Esophagus squamous epithelium (tissue), 5 donors: Measurements from ENCODE around the gene CLRN3. TPM values are rescaled to one million over a fixed set of nuclear protein-coding genes. Genes with fewer than 3 reads are reported as not detected.

Experiments
- DNase-seq: peaks from one replicate; lab custom pipeline; 2025; lab: John Stamatoyannopoulos, UW
- H3K27ac ChIP-seq, 4 donors: fragments of 200-600 bp; sonication (generic); one replicate each; pipeline ENCODE4 v1.5.1; 2016 to 2019; ENCODE audit warnings: mild to moderate bottlenecking in 1 of 4
- H3K27me3 ChIP-seq, 4 donors: fragments of 200-600 bp; sonication (generic); 1 replicate in 3 of 4; 2 replicates in 1 of 4; pipeline versions ENCODE4 v1.5.1 to v1.6.0; 2017 to 2021; ENCODE audit warnings: antibody characterized with exemption in 1 of 4
- H3K36me3 ChIP-seq, 3 donors: fragments of 200-600 bp; sonication (generic); one replicate each; pipeline ENCODE4 v1.5.1; 2016 to 2019
- H3K4me1 ChIP-seq, 3 donors: fragments of 200-600 bp; sonication (generic); one replicate each; pipeline ENCODE4 v1.5.1; 2017 to 2019
- H3K4me3 ChIP-seq, 4 donors: fragments of 200-600 bp; sonication (generic); 1 replicate in 3 of 4; 2 replicates in 1 of 4; pipeline ENCODE4 v1.5.1; 2016 to 2019; ENCODE audit warnings: mild to moderate bottlenecking in 2 of 4, moderate library complexity in 1 of 4
- H3K9me3 ChIP-seq, 3 donors: fragments of 200-600 bp; sonication (generic); one replicate each; pipeline ENCODE4 v1.5.1; 2016 to 2019
- POLR2A ChIP-seq, 4 donors: fragments of 450-650 bp; IDR thresholded peaks; one replicate each; pipeline ENCODE4 v1.6.1; 2017; ENCODE audit warnings: antibody characterized with exemption in 4 of 4, mild to moderate bottlenecking in 4 of 4, moderate library complexity in 3 of 4
- WGBS, 2 donors: methylation state at CpG; one replicate each; pipeline ENCODE4 v1.1.5; 2018; 5-methylcytosine and 5-hydroxymethylcytosine counted together
- intact Hi-C: fragments of 100-400 bp; cut with DNase I; formaldehyde crosslinking; loops from one replicate; pipeline ENCODE4 v1.15.0; 2022
- total RNA-seq, 4 donors: library from RNA; depleted of rRNA; stranded (reverse); fragments of >200 nt; gene quantifications; one replicate each; pipeline ENCODE4 v1.1.0, GENCODE V29; 2016
- TF ChIP-seq, protein P1 (sequence below), 6 experiments: fragments of 450-650 bp in 4 of 6; fragments of 200-600 bp in 2 of 6; sonication (generic) in 2 of 6; IDR thresholded peaks; one replicate each; pipeline ENCODE4 v1.5.1; 2016 to 2019; ENCODE audit warnings: antibody characterized with exemption in 6 of 6, mild to moderate bottlenecking in 4 of 6, moderate library complexity in 4 of 6
- donor health status: DM: yes; HTN: yes; CAD: no.

Gene CLRN3, protein sequence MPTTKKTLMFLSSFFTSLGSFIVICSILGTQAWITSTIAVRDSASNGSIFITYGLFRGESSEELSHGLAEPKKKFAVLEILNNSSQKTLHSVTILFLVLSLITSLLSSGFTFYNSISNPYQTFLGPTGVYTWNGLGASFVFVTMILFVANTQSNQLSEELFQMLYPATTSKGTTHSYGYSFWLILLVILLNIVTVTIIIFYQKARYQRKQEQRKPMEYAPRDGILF
- not detected for total RNA-seq

DNA sequence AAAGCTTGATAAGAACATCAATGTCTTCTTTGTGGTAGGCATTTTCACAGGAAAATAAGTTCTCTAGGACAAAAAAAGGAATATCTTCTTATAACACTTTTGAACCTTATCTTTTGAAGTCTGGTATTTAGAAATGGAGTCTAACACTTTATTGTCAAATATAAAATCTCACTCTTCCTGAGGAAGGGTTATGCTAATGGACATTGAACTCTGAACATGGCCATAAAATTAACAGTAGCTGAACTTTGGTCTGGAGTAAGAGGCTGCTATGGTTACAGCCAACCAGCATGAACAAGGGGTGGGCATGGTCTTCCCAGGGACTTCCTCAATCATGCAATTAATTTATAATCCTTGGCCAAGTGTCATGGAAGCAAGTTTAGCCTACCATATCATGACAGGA, at the start of gene CLRN3:
TSS of gene CLRN3 (minus strand) at position 199 of the 400 bp plus-strand sequence. CDS start at position 42, 157 bp downstream.
- Histone ChIP-seq H3K27me3 (peaks cover 0 to 18% (median 0%) of the 10 kb centered on the region in 4 donors), H3K4me1 (peaks cover 0 to 6% (median 0%) of the 10 kb centered on the region in 3 donors), H3K27ac (no peak within 1 kb of the TSS), H3K4me3 (no peak within 1 kb of the TSS), H3K9me3 (no peaks in the 10 kb centered on the region), H3K36me3 (no peaks in the 10 kb centered on the region)
- intact Hi-C loops, result no loop called here
- no peak for DNase-seq
- TF ChIP-seq POLR2A (IDR thresholded peaks at IDR 0.05), result no peak
- TF ChIP-seq, protein P1, sequence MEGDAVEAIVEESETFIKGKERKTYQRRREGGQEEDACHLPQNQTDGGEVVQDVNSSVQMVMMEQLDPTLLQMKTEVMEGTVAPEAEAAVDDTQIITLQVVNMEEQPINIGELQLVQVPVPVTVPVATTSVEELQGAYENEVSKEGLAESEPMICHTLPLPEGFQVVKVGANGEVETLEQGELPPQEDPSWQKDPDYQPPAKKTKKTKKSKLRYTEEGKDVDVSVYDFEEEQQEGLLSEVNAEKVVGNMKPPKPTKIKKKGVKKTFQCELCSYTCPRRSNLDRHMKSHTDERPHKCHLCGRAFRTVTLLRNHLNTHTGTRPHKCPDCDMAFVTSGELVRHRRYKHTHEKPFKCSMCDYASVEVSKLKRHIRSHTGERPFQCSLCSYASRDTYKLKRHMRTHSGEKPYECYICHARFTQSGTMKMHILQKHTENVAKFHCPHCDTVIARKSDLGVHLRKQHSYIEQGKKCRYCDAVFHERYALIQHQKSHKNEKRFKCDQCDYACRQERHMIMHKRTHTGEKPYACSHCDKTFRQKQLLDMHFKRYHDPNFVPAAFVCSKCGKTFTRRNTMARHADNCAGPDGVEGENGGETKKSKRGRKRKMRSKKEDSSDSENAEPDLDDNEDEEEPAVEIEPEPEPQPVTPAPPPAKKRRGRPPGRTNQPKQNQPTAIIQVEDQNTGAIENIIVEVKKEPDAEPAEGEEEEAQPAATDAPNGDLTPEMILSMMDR (IDR thresholded peaks at IDR 0.05), result no peak

DNA sequence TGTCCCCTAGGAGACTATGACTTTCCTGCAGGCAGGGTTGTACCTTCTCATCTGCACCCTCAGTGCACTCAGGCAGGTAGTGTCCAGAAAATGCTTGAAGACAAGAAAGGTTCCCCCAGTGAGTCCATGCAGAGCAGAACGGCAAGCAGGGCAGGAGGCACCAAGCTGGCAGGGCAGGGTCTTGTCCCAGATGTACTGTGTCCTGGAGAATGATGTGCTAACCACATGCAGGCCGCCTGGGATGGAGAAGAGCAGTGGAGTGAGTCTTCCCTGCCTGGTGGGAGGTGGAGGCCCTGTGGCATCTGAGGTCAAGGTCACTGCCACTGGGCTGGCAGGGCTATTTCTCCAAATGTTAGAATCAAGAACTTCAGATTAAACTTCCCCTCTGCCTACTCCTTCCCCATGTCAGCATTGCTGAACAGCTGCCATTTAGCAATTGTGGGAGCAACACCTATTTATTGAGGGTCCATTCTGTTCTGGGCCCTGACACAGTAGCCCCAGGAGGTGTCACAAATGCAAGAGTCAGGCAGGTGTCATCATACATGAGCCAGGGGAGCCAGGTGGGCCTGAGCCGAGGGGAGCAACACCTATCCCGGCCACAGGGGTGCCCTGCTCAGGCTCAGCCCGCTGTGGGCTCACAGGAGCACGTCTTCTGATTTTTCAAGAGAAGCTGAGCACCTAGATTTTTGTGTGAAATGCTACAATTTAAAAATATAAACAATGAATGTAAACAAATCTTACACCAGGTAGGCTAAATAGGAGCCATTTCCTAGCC, 48.3 kb upstream of the CLRN3 start:
- 61 to 89% methylated on average over 4 to 5 of the region's 6 CpGs for WGBS, 2 donors
- Histone ChIP-seq H3K36me3 (no peaks in the 10 kb centered on the region), H3K27me3 (peaks cover 0 to 20% (median 0%) of the 10 kb centered on the region in 4 donors), H3K4me3 (no peak overlapping the region), H3K27ac (no peak overlapping the region), H3K9me3 (no peaks in the 10 kb centered on the region), H3K4me1 (peaks cover 0 to 17% (median 4%) of the 10 kb centered on the region in 3 donors)
- DNase-seq, result no peak
- intact Hi-C loops, result no loop called here
- TF ChIP-seq POLR2A (IDR thresholded peaks at IDR 0.05), result no peak
- TF ChIP-seq, protein P1 (IDR thresholded peaks at IDR 0.05), result no peak

DNA sequence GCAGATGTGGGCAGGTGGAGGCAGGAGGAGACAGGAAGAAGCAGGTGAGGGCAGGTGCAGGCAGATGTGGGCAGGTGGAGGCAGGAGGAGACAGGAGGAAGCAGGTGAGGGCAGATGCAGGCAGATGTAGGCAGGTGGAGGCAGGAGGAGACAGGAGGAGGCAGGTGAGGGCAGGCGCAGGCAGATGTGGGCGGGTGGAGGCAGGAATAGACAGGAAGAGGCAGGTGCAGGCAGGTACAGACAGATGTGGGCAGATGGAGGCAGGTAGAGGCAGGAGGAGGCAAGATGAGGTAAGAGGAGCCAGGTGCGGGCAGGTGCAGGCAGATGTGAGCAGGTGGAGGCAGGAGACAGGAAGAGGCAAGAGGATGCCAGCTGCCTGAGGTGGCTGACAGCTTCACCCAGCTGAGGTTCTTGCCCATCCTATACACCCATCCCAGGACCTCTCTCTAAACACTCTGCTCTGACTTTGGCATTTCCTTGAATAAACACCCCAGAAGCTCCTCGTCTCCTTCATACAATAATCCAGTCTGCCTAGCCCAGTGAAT, 47.1 kb upstream of the CLRN3 start:
- intact Hi-C loops, result no loop called here
- Histone ChIP-seq H3K36me3 (no peaks in the 10 kb centered on the region), H3K4me1 (peaks cover 0 to 6% (median 0%) of the 10 kb centered on the region in 3 donors)

DNA sequence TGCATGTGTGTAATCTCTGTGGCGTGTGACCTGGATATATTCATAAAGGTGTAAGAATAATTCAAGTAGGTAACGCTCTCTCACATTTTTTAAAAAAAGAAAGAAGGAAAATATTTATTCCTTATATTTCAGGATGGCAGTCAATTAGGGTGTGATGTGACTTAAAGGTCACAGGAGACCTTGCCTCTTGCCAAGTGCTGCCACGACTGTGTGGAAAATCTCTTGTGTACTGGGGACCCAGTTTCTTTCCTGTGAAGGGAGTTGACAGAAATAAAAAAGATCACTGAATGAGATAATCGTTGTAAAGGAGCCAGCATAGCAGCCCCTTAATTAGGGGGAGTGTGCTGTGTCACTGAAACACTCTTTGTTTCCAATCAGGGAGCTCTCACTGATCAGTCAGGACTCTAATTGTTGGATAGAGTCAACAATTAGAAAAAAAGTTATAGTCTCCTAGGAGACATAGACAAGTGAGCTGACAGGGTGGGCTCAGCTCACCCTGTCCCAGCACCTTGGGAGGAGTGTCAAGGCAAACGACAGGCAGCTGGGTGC, 45.2 kb upstream of the CLRN3 start:
- TF ChIP-seq POLR2A (IDR thresholded peaks at IDR 0.05), result no peak
- TF ChIP-seq, protein P1 (IDR thresholded peaks at IDR 0.05), result no peak
- Histone ChIP-seq H3K36me3 (no peaks in the 10 kb centered on the region), H3K9me3 (no peaks in the 10 kb centered on the region), H3K27me3 (peaks cover 0 to 24% (median 0%) of the 10 kb centered on the region in 4 donors), H3K4me3 (no peak overlapping the region), H3K4me1 (peaks cover 0 to 6% (median 0%) of the 10 kb centered on the region in 3 donors), H3K27ac (no peak overlapping the region)
- intact Hi-C loops, result no loop called here
- WGBS, 2 donors, result 36 to 51% methylated on average over 5 of the region's 5 CpGs
- DNase-seq, result no peak

More for the DNA sequence above, 47.1 kb upstream of the CLRN3 start:
- Histone ChIP-seq H3K27me3 (peaks cover 0 to 24% (median 0%) of the 10 kb centered on the region in 4 donors), H3K4me3 (no peak overlapping the region), H3K9me3 (no peaks in the 10 kb centered on the region), H3K27ac (no peak overlapping the region)
- 65 to 81% methylated on average over 4 of the region's 4 CpGs for WGBS, 2 donors
- no peak for TF ChIP-seq POLR2A (IDR thresholded peaks at IDR 0.05)
- TF ChIP-seq, protein P1 (IDR thresholded peaks at IDR 0.05), result no peak
- DNase-seq, result no peak
